OCI-LY3 (cell line): ENCODE data around the gene NFIB.

Experiments used
- H2AFZ ChIP-seq: fragments of 200-600, 300-600 bp; shearing (Covaris generic); 2 replicates; pipeline ENCODE4 v1.6.0; 2014; ENCODE audit warnings: antibody characterized with exemption, low read depth, low read length
- H3K27ac ChIP-seq: fragments of 200-600, 300-600 bp; sonication (generic); 2 replicates; pipeline ENCODE4 v1.5.1; 2014; ENCODE audit warnings: mild to moderate bottlenecking, low read length, moderate library complexity, mixed read lengths
- H3K27me3 ChIP-seq: fragments of 200-600, 300-600 bp; sonication (generic); 2 replicates; pipeline ENCODE4 v1.6.1; 2014; ENCODE audit warnings: low read depth, low read length, mixed read lengths
- H3K36me3 ChIP-seq: fragments of 200-600, 300-600 bp; sonication (generic); replicated peaks from 2 replicates; pipeline ENCODE3; 2014; ENCODE audit warnings: low read depth, low read length, mixed read lengths
- H3K4me1 ChIP-seq: fragments of 300-600, 200-600 bp; sonication (generic); 2 replicates; pipeline ENCODE4 v1.6.1; 2014; ENCODE audit warnings: low read length, mixed read lengths
- H3K4me2 ChIP-seq: fragments of 200-600, 300-600 bp; sonication (generic); 2 replicates; pipeline ENCODE4 v1.6.1; 2014; ENCODE audit warnings: low read length, mixed read lengths
- H3K4me3 ChIP-seq: fragments of 300-600, 200-600 bp; sonication (generic); 2 replicates; pipeline ENCODE4 v1.5.1; 2014; ENCODE audit warnings: antibody characterized with exemption, mild to moderate bottlenecking, low read length, moderate library complexity
- H3K79me2 ChIP-seq: fragments of 300-600, 200-600 bp; shearing (Covaris generic); 2 replicates; pipeline ENCODE4 v1.6.1; 2014; ENCODE audit warnings: mild to moderate bottlenecking, low read length, mixed read lengths
- H3K9ac ChIP-seq: fragments of 300-600, 200-600 bp; shearing (Covaris generic); 2 replicates; pipeline ENCODE4 v1.6.0; 2014; ENCODE audit warnings: mild to moderate bottlenecking, low read length, moderate library complexity
- H3K9me3 ChIP-seq: fragments of 200-600, 300-600 bp; shearing (Covaris generic); 2 replicates; pipeline ENCODE4 v1.6.1; 2014; ENCODE audit warnings: low read length, mixed read lengths; ENCODE audit not compliant: insufficient read depth
- H4K20me1 ChIP-seq: fragments of 200-600, 300-600 bp; sonication (generic); 2 replicates; pipeline ENCODE4 v1.6.1; 2016; ENCODE audit warnings: low read length, mixed read lengths; ENCODE audit not compliant: insufficient read depth
- CTCF ChIP-seq: fragments of 200-600, 300-600 bp; sonication (generic); IDR thresholded peaks from 2 replicates; pipeline ENCODE4 v1.5.1; 2014; ENCODE audit warnings: antibody characterized with exemption, low read length, low read depth
- EZH2phosphoT487 ChIP-seq: fragments of 200-600 bp; shearing (Covaris generic); IDR thresholded peaks from 2 replicates; pipeline ENCODE4 v1.6.1; 2018; ENCODE audit warnings: antibody characterized with exemption, mixed run types, low read depth

NFIB gene

GRCh38 chr9:14094491-14094890 is 219.4 kb downstream of the NFIB start:
- H3K4me3 ChIP-seq, result no peak overlapping the region
- H3K9me3 ChIP-seq, result no peaks in the 10 kb centered on the region
- H3K4me1 ChIP-seq, result peaks cover 3% of the 10 kb centered on the region; the same call in 1 of the 2 replicates
- no peaks in the 10 kb centered on the region for H4K20me1 ChIP-seq
- no peaks in the 10 kb centered on the region for H3K27me3 ChIP-seq
- no peaks in the 10 kb centered on the region for H3K79me2 ChIP-seq
- TF ChIP-seq EZH2phosphoT487 (no peak), CTCF (no peak)
- H3K27ac ChIP-seq, result no peak overlapping the region
- no peak overlapping the region for H3K4me2 ChIP-seq
- no peak overlapping the region for H3K9ac ChIP-seq
- H3K36me3 ChIP-seq, result no peaks in the 10 kb centered on the region
- H2AFZ ChIP-seq, result no peak overlapping the region

GRCh38 chr9:14092344-14092743 is 221.6 kb downstream of the NFIB start:
- Histone ChIP-seq H3K9ac (no peak overlapping the region), H4K20me1 (no peaks in the 10 kb centered on the region)

GRCh38 chr9:14089051-14089803 is 224.7 kb downstream of the NFIB start:
- no peak overlapping the region for H3K9ac ChIP-seq
- H3K9me3 ChIP-seq, result no peaks in the 10 kb centered on the region
- no peaks in the 10 kb centered on the region for H3K79me2 ChIP-seq
- H3K4me1 ChIP-seq, result peaks cover 6% of the 10 kb centered on the region; the same call in 1 of the 2 replicates
- H3K4me2 ChIP-seq, result no peak overlapping the region
- no peaks in the 10 kb centered on the region for H4K20me1 ChIP-seq
- no peak overlapping the region for H3K4me3 ChIP-seq
- TF ChIP-seq CTCF, result no peak
- TF ChIP-seq EZH2phosphoT487, result no peak
- H3K27ac ChIP-seq, result no peak overlapping the region
- H3K36me3 ChIP-seq, result no peaks in the 10 kb centered on the region
- no peak overlapping the region for H2AFZ ChIP-seq
- H3K27me3 ChIP-seq, result no peaks in the 10 kb centered on the region

More at GRCh38 chr9:14092344-14092743, 221.6 kb downstream of the NFIB start:
- H3K9me3 ChIP-seq, result no peaks in the 10 kb centered on the region
- H3K27me3 ChIP-seq, result no peaks in the 10 kb centered on the region
- H3K4me2 ChIP-seq, result no peak overlapping the region
- H3K27ac ChIP-seq, result no peak overlapping the region
- TF ChIP-seq EZH2phosphoT487, result no peak
- peaks cover 6% of the 10 kb centered on the region; the same call in 1 of the 2 replicates for H3K4me1 ChIP-seq
- no peaks in the 10 kb centered on the region for H3K36me3 ChIP-seq
- no peaks in the 10 kb centered on the region for H3K79me2 ChIP-seq
- no peak overlapping the region for H2AFZ ChIP-seq
- no peak overlapping the region for H3K4me3 ChIP-seq

GRCh38 chr9:14087576-14087975 is 226.4 kb downstream of the NFIB start:
- no peaks in the 10 kb centered on the region for H4K20me1 ChIP-seq
- H3K4me2 ChIP-seq, result no peak overlapping the region
- no peaks in the 10 kb centered on the region for H3K36me3 ChIP-seq
- H3K27me3 ChIP-seq, result no peaks in the 10 kb centered on the region
- H3K4me1 ChIP-seq, result peaks cover 6% of the 10 kb centered on the region; the same call in 1 of the 2 replicates
- no peaks in the 10 kb centered on the region for H3K79me2 ChIP-seq
- H3K9ac ChIP-seq, result no peak overlapping the region
- no peak overlapping the region for H3K27ac ChIP-seq
- no peak overlapping the region for H3K4me3 ChIP-seq
- H2AFZ ChIP-seq, result no peak overlapping the region
- H3K9me3 ChIP-seq, result no peaks in the 10 kb centered on the region
- no peak for TF ChIP-seq CTCF
- no peak for TF ChIP-seq EZH2phosphoT487
